Heart right ventricle (tissue), 16 donors: Measurements from ENCODE around the gene FBN3. TPM values are rescaled to one million over a fixed set of nuclear protein-coding genes. Genes with fewer than 3 reads are reported as not detected.
"Not testable (repeated sequence)": the region's sequence is repeated elsewhere in the genome, so short reads cannot be mapped to it uniquely, and the experiment has no call there.

Experiments used
- ATAC-seq, 8 donors: fragments of 200-7000 bp; cut with Tn5 transposase; one replicate each; pipeline ENCODE4 v1.9.1; 2020; ENCODE audit warnings: mild to moderate bottlenecking in 8 of 8, moderate library complexity in 8 of 8, moderate number of reproducible peaks in 1 of 8
- DNase-seq, 2 donors: peaks; one replicate each; pipeline ENCODE4 v3.0.0-alpha.2; 2020
- H3K27ac ChIP-seq, 10 donors: fragments of 200-600 bp; sonication (generic) in 2 of 10; one replicate each; pipeline versions ENCODE4 v1.5.0 to v1.8.0; 2020 to 2022; ENCODE audit warnings: mild to moderate bottlenecking in 3 of 10
- H3K27me3 ChIP-seq, 7 donors: fragments of 200-600 bp; one replicate each; pipeline ENCODE4 v1.8.0; 2021 to 2022; ENCODE audit warnings: mild to moderate bottlenecking in 2 of 7
- H3K36me3 ChIP-seq, 9 donors: fragments of 200-600 bp; sonication (generic) in 1 of 9; one replicate each; pipeline versions ENCODE4 v1.5.0 to v1.8.0; 2020 to 2022; ENCODE audit warnings: mild to moderate bottlenecking in 2 of 9
- H3K4me1 ChIP-seq, 9 donors: fragments of 200-600 bp; sonication (generic) in 1 of 9; one replicate each; pipeline versions ENCODE4 v1.5.0 to v1.8.0; 2020 to 2022; ENCODE audit warnings: mild to moderate bottlenecking in 4 of 9
- H3K4me3 ChIP-seq, 10 donors: fragments of 200-600 bp; sonication (generic) in 2 of 10; one replicate each; pipeline versions ENCODE4 v1.5.0 to v1.8.0; 2020 to 2022; ENCODE audit warnings: mild to moderate bottlenecking in 7 of 10, moderate library complexity in 2 of 10
- H3K9me3 ChIP-seq, 11 donors: fragments of 200-600 bp in 10 of 11; sonication (generic) in 2 of 11; one replicate each; pipeline versions ENCODE4 v1.5.0 to v1.8.0; 2013 to 2022; ENCODE audit warnings: mild to moderate bottlenecking in 2 of 11, control low read depth in 1 of 11, moderate library complexity in 1 of 11
- WGBS, 2 donors: extraction: QIAGEN DNeasy Blood & Tissue Kit; methylation state at CpG; one replicate each; pipeline ENCODE4 v1.1.7; 2013; ENCODE audit warnings: inconsistent platforms in 1 of 2; 5-methylcytosine and 5-hydroxymethylcytosine counted together
- intact Hi-C, 10 donors: fragments of 100-400 bp; cut with DNase I; formaldehyde crosslinking; loops; one replicate each; pipeline versions ENCODE4 v1.11.1 to v1.14.2; 2022
- polyA plus RNA-seq, 2 donors: library from polyadenylated mRNA; stranded (reverse); fragments of 200-250 nt; gene quantifications; one replicate each; pipeline ENCODE4 v1.2.3, GENCODE V29; 2013
- total RNA-seq, 10 donors: library from RNA; stranded (reverse); fragmentation: NEBNext Ultra II Directional in 3 of 10; extraction: Animal tissue kit (Norgen Biotek cat#: 25700) in 3 of 10; gene quantifications; one replicate each; pipeline versions ENCODE4 v1.2.1 to v1.2.4, GENCODE V29; 2021 to 2023
- TF ChIP-seq, protein P1 (sequence below), 9 donors: fragments of 200-600 bp; sonication (generic) in 2 of 9; IDR thresholded peaks; one replicate each; pipeline versions ENCODE4 v1.5.0 to v1.8.0; 2021 to 2022; ENCODE audit warnings: antibody characterized with exemption in 9 of 9, mild to moderate bottlenecking in 5 of 9, moderate library complexity in 1 of 9
- donor health status: Arrhythmogenic right ventricular cardiomyopathy.
- donor health status: ischemic (EF 13 %, LVEDD 7.1; RV severe dilation, severe dysfunction).
- donor health status: healthy with polysubstance abuse.
- donor health status: DM: no; HTN: yes; CAD: no.
- donor health status: DM: no; HTN: no; CAD: no.
- donor health status: ischemic (EF 25% LVEDD 6.9; RV normal size, moderate dysfunction).
- donor health status: ischemic (EF 25% LVEDD 5.7; RV mildly dilated, moderate dysfunction).
- donor health status: healthy.
- donor health status: DM: yes; HTN: yes; CAD: no.
- donor health status: Ischemic cardiomyopathy.
- donor health status: ischemic (EF 35%, LVEDD 5.7; RV mildly dilated, moderate dysfunction).
- donor health status: nonischemic (EF 11% LVEDD 7.7; RV severe dilation, severe dysfunction).
- donor health status: DM: yes; HTN: yes; CAD: no.
- donor health status: PGD.
- donor health status: ischemic (EF 29% LVEDD 5.4; RV normal size, mild dysfunction).
- donor health status: nonischemic (EF 23%, LVEDD 6.1; RV moderate dilation, normal function).

Gene FBN3
- total and polyA plus RNA-seq, 12 donors, result 0.05 to 0.26 (median 0.06) TPM; not detected in 9

DNA sequence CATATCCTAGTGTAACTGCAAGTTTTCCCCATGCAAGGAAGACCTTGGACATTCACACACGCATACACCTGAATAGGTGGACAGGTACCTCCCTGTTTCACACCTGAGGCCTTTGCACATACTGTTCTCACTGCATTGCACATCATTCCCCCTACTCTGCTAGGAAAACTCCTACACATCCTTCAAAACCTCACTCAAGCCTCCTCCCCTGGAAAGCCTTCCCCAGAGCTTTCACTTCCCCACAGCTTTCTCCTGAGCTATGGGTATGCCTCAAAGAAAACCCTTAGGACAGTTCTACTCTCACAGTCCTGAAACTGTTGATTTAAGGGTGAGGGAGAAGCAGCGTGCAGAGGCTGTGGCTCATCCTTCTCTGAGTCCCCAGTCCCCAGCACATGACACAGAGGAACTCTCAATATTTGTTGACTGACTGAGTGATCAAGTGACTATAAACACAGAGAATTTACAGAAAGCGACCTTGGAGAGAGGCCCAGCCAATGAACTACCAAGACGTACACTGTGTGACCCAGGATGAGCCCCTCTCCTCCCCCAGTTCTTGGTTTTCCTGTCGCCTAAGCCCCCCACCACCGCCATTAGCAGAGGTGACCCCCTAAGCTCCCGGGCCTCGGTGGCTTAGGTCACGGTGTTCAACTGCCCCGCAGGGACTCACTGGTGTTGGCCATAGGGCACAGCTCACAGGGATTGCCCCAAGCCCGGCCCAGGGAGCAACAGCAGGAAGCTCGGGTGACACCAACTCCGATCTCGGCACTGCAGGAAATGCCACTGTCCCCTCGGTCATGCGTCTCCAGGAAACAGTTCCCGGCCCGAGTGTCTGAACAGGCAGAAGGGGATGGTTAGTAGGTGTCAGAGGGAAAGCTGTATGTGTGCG lies 40.6 kb downstream of the FBN3 start:
- WGBS, 2 donors, result 65 to 79% methylated on average over 19 of the region's 19 CpGs
- TF ChIP-seq, protein P1, sequence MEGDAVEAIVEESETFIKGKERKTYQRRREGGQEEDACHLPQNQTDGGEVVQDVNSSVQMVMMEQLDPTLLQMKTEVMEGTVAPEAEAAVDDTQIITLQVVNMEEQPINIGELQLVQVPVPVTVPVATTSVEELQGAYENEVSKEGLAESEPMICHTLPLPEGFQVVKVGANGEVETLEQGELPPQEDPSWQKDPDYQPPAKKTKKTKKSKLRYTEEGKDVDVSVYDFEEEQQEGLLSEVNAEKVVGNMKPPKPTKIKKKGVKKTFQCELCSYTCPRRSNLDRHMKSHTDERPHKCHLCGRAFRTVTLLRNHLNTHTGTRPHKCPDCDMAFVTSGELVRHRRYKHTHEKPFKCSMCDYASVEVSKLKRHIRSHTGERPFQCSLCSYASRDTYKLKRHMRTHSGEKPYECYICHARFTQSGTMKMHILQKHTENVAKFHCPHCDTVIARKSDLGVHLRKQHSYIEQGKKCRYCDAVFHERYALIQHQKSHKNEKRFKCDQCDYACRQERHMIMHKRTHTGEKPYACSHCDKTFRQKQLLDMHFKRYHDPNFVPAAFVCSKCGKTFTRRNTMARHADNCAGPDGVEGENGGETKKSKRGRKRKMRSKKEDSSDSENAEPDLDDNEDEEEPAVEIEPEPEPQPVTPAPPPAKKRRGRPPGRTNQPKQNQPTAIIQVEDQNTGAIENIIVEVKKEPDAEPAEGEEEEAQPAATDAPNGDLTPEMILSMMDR (IDR thresholded peaks at IDR 0.05), result no peak
- DNase-seq (no peak), ATAC-seq (no peak)
- Histone ChIP-seq H3K9me3 (no peaks in the 10 kb centered on the region), H3K36me3 (no peaks in the 10 kb centered on the region), H3K4me1 (no peaks in the 10 kb centered on the region), H3K27me3 (peaks cover 0 to 14% (median 0%) of the 10 kb centered on the region in 7 donors), H3K4me3 (no peak overlapping the region), H3K27ac (no peak overlapping the region)
- intact Hi-C loops, result no loop called here

DNA sequence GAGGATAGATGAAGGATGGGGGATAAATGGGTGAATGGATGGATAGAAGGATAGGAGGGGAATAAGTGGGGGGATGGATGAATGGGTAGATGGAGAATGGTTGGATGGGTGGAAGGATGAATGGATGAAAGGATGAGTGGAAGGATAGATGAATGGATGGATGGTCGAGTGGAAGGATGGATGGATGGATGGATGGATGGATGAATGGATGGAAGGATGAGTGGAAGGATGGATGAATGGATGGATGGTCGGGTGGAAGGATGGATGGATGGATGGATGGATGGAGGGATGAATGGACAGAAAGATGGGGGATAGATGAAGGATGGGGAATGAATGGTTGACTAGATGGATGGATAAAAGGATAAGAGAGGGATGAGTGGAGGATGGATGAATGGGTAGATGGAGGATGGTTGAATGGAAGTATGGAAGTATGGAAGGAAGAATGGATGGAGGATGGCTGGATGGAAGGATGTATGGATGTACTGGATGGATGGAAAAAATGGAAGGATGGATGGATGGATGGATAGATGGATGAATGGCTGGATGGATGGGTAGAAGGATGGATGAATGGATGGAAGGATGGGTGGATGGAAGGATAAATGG lies 42.0 kb downstream of the FBN3 start:
- H3K4me3 ChIP-seq, result no peak overlapping the region
- H3K36me3 ChIP-seq, result no peaks in the 10 kb centered on the region
- 85 to 87% methylated on average over 2 of the region's 2 CpGs for WGBS, 2 donors
- H3K27me3 ChIP-seq, result peaks cover 0 to 14% (median 0%) of the 10 kb centered on the region in 7 donors
- intact Hi-C loops, result no loop called here
- TF ChIP-seq, protein P1 (IDR thresholded peaks at IDR 0.05), result no peak
- no peaks in the 10 kb centered on the region for H3K4me1 ChIP-seq
- no peak overlapping the region for H3K27ac ChIP-seq
- DNase-seq, result no peak
- no peaks in the 10 kb centered on the region for H3K9me3 ChIP-seq
- no peak for ATAC-seq

DNA sequence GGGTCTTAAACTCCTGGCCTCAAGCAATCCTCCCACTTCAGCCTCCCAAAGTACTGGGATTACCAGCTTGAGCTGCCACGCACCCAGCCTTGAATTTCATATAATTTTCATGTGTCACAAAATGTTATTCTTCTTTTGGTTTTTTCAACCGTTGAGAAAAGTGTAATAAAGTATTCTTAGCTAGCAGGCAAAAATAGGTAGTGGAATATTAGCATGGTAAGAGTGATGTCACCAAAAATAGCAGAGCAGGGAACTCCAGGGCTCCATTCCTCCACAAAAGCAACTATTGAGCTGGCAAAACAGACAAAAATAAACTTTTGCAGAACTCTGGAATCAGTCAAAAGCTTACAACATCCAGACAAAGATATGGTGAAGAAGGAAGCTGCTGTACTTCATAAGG lies 43.9 kb downstream of the FBN3 start:
- DNase-seq (no peak), ATAC-seq (no peak)
- intact Hi-C loops, result no loop called here
- 71 to 72% methylated on average over 2 of the region's 2 CpGs for WGBS, 2 donors
- Histone ChIP-seq H3K4me3 (no peak overlapping the region), H3K36me3 (no peaks in the 10 kb centered on the region), H3K27ac (no peak overlapping the region), H3K27me3 (peaks cover 0 to 14% (median 0%) of the 10 kb centered on the region in 7 donors), H3K9me3 (no peaks in the 10 kb centered on the region), H3K4me1 (no peaks in the 10 kb centered on the region)
- TF ChIP-seq, protein P1 (IDR thresholded peaks at IDR 0.05), result no peak

DNA sequence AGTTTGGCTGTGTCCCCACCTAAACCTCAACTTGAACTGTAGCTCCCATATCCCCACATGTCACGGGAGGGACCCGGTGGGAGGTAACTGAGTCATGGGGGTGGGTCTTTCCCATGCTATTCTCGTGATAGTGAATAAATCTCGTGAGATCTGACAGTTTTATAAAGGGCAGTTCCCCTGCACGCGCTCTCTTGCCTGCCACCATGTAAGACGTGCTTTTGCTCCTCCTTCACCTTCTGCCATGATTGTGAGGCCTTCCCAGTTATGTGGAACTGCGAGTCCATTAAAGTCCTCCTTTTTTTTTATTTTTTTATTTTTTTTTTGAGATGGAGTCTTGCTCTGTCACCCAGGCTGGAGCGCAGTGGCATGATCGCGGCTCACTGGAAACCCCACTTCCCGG lies 47.5 kb downstream of the FBN3 start:
- WGBS, 2 donors, result 84 to 85% methylated on average over 12 of the region's 12 CpGs
- not testable (repeated sequence) for ATAC-seq

More for the DNA sequence above, 47.5 kb downstream of the FBN3 start:
- H3K4me3 ChIP-seq, H3K4me1 ChIP-seq, intact Hi-C loops, H3K27me3 ChIP-seq, H3K36me3 ChIP-seq, H3K27ac ChIP-seq, DNase-seq: not testable (repeated sequence)
- H3K9me3 ChIP-seq, result peaks cover 0 to 10% (median 0%) of the 10 kb centered on the region in 11 donors
